MM.1S (cell line): Measurements from ENCODE around the gene HMGN2.

Source experiments
- DNase-seq: peaks from one replicate; pipeline ENCODE4 v3.0.0-alpha.2; 2015
- H2AFZ ChIP-seq: fragments of 300-600 bp; sonication (generic); 2 replicates; pipeline ENCODE4 v1.6.0; 2016; ENCODE audit warnings: antibody characterized with exemption, low read length
- H3F3A ChIP-seq: fragments of 300-600 bp; sonication (generic); 2 replicates; pipeline ENCODE4 v1.6.1; 2016; ENCODE audit warnings: mild to moderate bottlenecking, antibody characterized with exemption, low read length, moderate library complexity, mixed read lengths; ENCODE audit not compliant: insufficient read depth
- H3K27ac ChIP-seq: fragments of 300-600 bp; sonication (generic); 2 replicates; pipeline ENCODE4 v1.5.1; 2016; ENCODE audit warnings: mild to moderate bottlenecking, low read length
- H3K27me3 ChIP-seq: fragments of 300-600 bp; sonication (generic); replicated peaks from 2 replicates; pipeline ENCODE4 v1.6.0; 2016; ENCODE audit warnings: low read length; ENCODE audit not compliant: insufficient read depth
- H3K36me3 ChIP-seq: fragments of 300-600 bp; sonication (generic); replicated peaks from 2 replicates; pipeline ENCODE4 v1.6.1; 2016; ENCODE audit warnings: mild to moderate bottlenecking, low read length, mixed read lengths; ENCODE audit not compliant: insufficient read depth
- H3K4me1 ChIP-seq: fragments of 300-600 bp; sonication (generic); 2 replicates; pipeline ENCODE4 v1.6.1; 2016; ENCODE audit warnings: low read length, mixed read lengths
- H3K4me2 ChIP-seq: fragments of 300-600 bp; sonication (generic); 2 replicates; pipeline ENCODE4 v1.6.0; 2016; ENCODE audit warnings: low read depth, low read length
- H3K4me3 ChIP-seq: fragments of 300-600 bp; sonication (generic); 2 replicates; pipeline ENCODE4 v1.5.1; 2016; ENCODE audit warnings: low read length, mixed read lengths
- H3K79me2 ChIP-seq: fragments of 300-600 bp; sonication (generic); 2 replicates; pipeline ENCODE4 v1.6.1; 2016; ENCODE audit warnings: mixed run types, low read length, mixed read lengths
- H3K9ac ChIP-seq: fragments of 300-600 bp; sonication (generic); 2 replicates; pipeline ENCODE4 v1.6.1; 2016; ENCODE audit warnings: low read length, mixed read lengths
- H3K9me2 ChIP-seq: fragments of 300-600 bp; sonication (generic); replicated peaks from 2 replicates; pipeline ENCODE4 v1.6.1; 2016; ENCODE audit warnings: mild to moderate bottlenecking, low read length, mixed read lengths; ENCODE audit not compliant: insufficient read depth
- H3K9me3 ChIP-seq: fragments of 300-600 bp; sonication (generic); replicated peaks from 2 replicates; pipeline ENCODE4 v1.6.1; 2016; ENCODE audit warnings: mild to moderate bottlenecking, low read length, mixed read lengths; ENCODE audit not compliant: insufficient read depth
- H4K20me1 ChIP-seq: fragments of 300-600 bp; sonication (generic); 2 replicates; pipeline ENCODE4 v1.6.1; 2016; ENCODE audit warnings: mild to moderate bottlenecking, low read length, moderate library complexity, mixed read lengths; ENCODE audit not compliant: insufficient read depth
- CTCF ChIP-seq: fragments of 300-600 bp; sonication (generic); IDR thresholded peaks from 2 replicates; pipeline ENCODE4 v1.5.1; 2016; ENCODE audit warnings: antibody characterized with exemption, low read length, mixed read lengths
- EZH2 ChIP-seq: fragments of 300-600 bp; sonication (generic); optimal IDR thresholded peaks from 2 replicates; pipeline ENCODE3; 2017; ENCODE audit warnings: low read depth, mild to moderate bottlenecking, antibody characterized with exemption, low read length, mixed read lengths
- EZH2phosphoT487 ChIP-seq: fragments of 300-600 bp; sonication (generic); IDR thresholded peaks from 2 replicates; pipeline ENCODE4 v1.6.1; 2018; ENCODE audit warnings: antibody characterized with exemption, low read length

HMGN2 gene

GRCh38 chr1:26452459-26453183 lies 19.6 kb upstream of the HMGN2 start:
- Histone ChIP-seq H4K20me1 (no peaks in the 10 kb centered on the region), H3K4me1 (peaks cover 2% of the 10 kb centered on the region; the same call in 1 of the 2 replicates), H3K4me3 (no peak overlapping the region), H3F3A (no peaks in the 10 kb centered on the region), H3K27me3 (no peaks in the 10 kb centered on the region), H3K9me3 (no peaks in the 10 kb centered on the region), H3K79me2 (no peaks in the 10 kb centered on the region), H3K4me2 (no peak overlapping the region), H3K36me3 (no peaks in the 10 kb centered on the region), H2AFZ (no peak overlapping the region), H3K9ac (no peak overlapping the region), H3K27ac (no peak overlapping the region), H3K9me2 (no peaks in the 10 kb centered on the region)
- no peak for DNase-seq
- TF ChIP-seq EZH2 (no peak), EZH2phosphoT487 (no peak), CTCF (no peak)

GRCh38 chr1:26459148-26459547 lies 13.1 kb upstream of the HMGN2 start:
- no peaks in the 10 kb centered on the region for H3K4me1 ChIP-seq
- no peaks in the 10 kb centered on the region for H3K79me2 ChIP-seq
- H3K27me3 ChIP-seq, result no peaks in the 10 kb centered on the region
- H3K9ac ChIP-seq, result no peak overlapping the region
- no peaks in the 10 kb centered on the region for H3K9me3 ChIP-seq
- no peaks in the 10 kb centered on the region for H3F3A ChIP-seq
- peaks cover 5% of the 10 kb centered on the region; the same call in 1 of the 2 replicates for H3K36me3 ChIP-seq
- TF ChIP-seq EZH2phosphoT487 (no peak), CTCF (no peak), EZH2 (no peak)
- no peak for DNase-seq
- H3K27ac ChIP-seq, result no peak overlapping the region
- no peaks in the 10 kb centered on the region for H3K9me2 ChIP-seq
- H3K4me3 ChIP-seq, result no peak overlapping the region
- no peaks in the 10 kb centered on the region for H4K20me1 ChIP-seq
- no peak overlapping the region for H3K4me2 ChIP-seq
- no peak overlapping the region for H2AFZ ChIP-seq

GRCh38 chr1:26459573-26460031 lies 12.6 kb upstream of the HMGN2 start:
- Histone ChIP-seq H3K36me3 (peaks cover 5% of the 10 kb centered on the region; the same call in 1 of the 2 replicates), H4K20me1 (no peaks in the 10 kb centered on the region), H3K79me2 (no peaks in the 10 kb centered on the region), H3K9me3 (no peaks in the 10 kb centered on the region), H3F3A (no peaks in the 10 kb centered on the region), H3K4me3 (no peak overlapping the region), H3K4me2 (no peak overlapping the region), H3K9ac (no peak overlapping the region), H3K4me1 (no peaks in the 10 kb centered on the region), H2AFZ (no peak overlapping the region), H3K27me3 (no peaks in the 10 kb centered on the region), H3K27ac (no peak overlapping the region), H3K9me2 (no peaks in the 10 kb centered on the region)
- no peak for DNase-seq
- TF ChIP-seq EZH2phosphoT487, result no peak
- TF ChIP-seq EZH2, result no peak
- no peak for TF ChIP-seq CTCF
